Neural crest cell (in vitro differentiated cells): Measurements from ENCODE around the gene SERPIND1. TPM values are rescaled to one million over a fixed set of nuclear protein-coding genes. Genes with fewer than 3 reads are reported as not detected.

Experiments used
- DNase-seq: peaks from one replicate; pipeline ENCODE4 v3.0.0; 2021; ENCODE audit warnings: low read depth, mixed read lengths, low spot score
- H3K27ac Mint-ChIP-seq: one replicate; pipeline ENCODE4 v1.8.0; 2021; ENCODE audit warnings: mild to moderate bottlenecking, mixed read lengths; ENCODE audit not compliant: unreplicated experiment
- H3K27me3 Mint-ChIP-seq: 2 replicates; pipeline ENCODE4 v1.8.0; 2021; ENCODE audit warnings: low read depth, mild to moderate bottlenecking, mixed read lengths
- H3K36me3 Mint-ChIP-seq: 2 replicates; pipeline ENCODE4 v1.8.0; 2021; ENCODE audit warnings: low read depth, mild to moderate bottlenecking, mixed read lengths
- H3K4me1 Mint-ChIP-seq: 2 replicates; pipeline ENCODE4 v1.8.0; 2021; ENCODE audit warnings: mixed read lengths
- H3K4me3 Mint-ChIP-seq: one replicate; pipeline ENCODE4 v1.8.0; 2021; ENCODE audit warnings: mild to moderate bottlenecking, mixed read lengths
- H3K9me3 Mint-ChIP-seq: 2 replicates; pipeline ENCODE4 v1.8.0; 2021; ENCODE audit warnings: mixed read lengths
- total RNA-seq: library from RNA; stranded (reverse); gene quantifications from 2 replicates; pipeline ENCODE4 v1.2.1, GENCODE V29; 2021
- TF ChIP-seq, protein P1 (sequence below): fragments of 200-600 bp; sonication (generic); conservative IDR thresholded peaks from 2 replicates; pipeline ENCODE4 v1.5.0; 2021; ENCODE audit warnings: antibody characterized with exemption, mild to moderate bottlenecking

Gene SERPIND1
- total RNA-seq, 1 donor from 2014 or later: not detected

GRCh38 chr22:20783300-20783673 lies 9.4 kb downstream of the SERPIND1 start:
- Mint-ChIP-seq H3K27me3 (no peaks in the 10 kb centered on the region), H3K9me3 (no peaks in the 10 kb centered on the region), H3K4me3 (no peak overlapping the region), H3K4me1 (no peaks in the 10 kb centered on the region), H3K36me3 (no peaks in the 10 kb centered on the region), H3K27ac (no peak overlapping the region)
- TF ChIP-seq, protein P1, sequence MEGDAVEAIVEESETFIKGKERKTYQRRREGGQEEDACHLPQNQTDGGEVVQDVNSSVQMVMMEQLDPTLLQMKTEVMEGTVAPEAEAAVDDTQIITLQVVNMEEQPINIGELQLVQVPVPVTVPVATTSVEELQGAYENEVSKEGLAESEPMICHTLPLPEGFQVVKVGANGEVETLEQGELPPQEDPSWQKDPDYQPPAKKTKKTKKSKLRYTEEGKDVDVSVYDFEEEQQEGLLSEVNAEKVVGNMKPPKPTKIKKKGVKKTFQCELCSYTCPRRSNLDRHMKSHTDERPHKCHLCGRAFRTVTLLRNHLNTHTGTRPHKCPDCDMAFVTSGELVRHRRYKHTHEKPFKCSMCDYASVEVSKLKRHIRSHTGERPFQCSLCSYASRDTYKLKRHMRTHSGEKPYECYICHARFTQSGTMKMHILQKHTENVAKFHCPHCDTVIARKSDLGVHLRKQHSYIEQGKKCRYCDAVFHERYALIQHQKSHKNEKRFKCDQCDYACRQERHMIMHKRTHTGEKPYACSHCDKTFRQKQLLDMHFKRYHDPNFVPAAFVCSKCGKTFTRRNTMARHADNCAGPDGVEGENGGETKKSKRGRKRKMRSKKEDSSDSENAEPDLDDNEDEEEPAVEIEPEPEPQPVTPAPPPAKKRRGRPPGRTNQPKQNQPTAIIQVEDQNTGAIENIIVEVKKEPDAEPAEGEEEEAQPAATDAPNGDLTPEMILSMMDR: no peak
- no peak for DNase-seq

GRCh38 chr22:20783844-20784723 lies 10.2 kb downstream of the SERPIND1 start:
- Mint-ChIP-seq H3K27me3 (no peaks in the 10 kb centered on the region), H3K4me1 (no peaks in the 10 kb centered on the region), H3K27ac (no peak overlapping the region), H3K4me3 (no peak overlapping the region), H3K9me3 (no peaks in the 10 kb centered on the region), H3K36me3 (no peaks in the 10 kb centered on the region)
- peak; percentile 34 for DNase-seq
- TF ChIP-seq, protein P1: peak; percentile 73

DNA sequence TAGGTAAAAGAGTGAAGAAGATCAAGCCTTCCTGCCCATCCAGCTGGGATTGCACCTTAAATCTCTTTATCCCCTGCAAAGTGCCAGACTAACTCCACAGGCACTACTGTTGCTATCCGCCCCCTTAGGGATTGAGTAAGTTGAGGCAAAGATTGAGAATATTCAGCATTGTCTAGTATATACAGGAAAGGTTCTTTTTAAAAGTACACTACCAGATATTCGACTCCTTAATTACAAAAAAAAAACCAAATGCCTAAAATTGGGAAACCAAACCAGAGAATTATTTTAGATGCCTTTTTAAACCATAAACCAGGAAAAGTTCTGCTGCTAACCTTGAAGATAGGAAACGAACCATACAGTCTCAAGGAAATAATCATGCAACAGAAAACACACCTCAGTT lies 11.5 kb downstream of the SERPIND1 start:
- Mint-ChIP-seq H3K27me3 (no peaks in the 10 kb centered on the region), H3K4me1 (no peaks in the 10 kb centered on the region), H3K27ac (no peak overlapping the region), H3K9me3 (no peaks in the 10 kb centered on the region), H3K36me3 (no peaks in the 10 kb centered on the region), H3K4me3 (no peak overlapping the region)
- TF ChIP-seq, protein P1: no peak
- DNase-seq: no peak

DNA sequence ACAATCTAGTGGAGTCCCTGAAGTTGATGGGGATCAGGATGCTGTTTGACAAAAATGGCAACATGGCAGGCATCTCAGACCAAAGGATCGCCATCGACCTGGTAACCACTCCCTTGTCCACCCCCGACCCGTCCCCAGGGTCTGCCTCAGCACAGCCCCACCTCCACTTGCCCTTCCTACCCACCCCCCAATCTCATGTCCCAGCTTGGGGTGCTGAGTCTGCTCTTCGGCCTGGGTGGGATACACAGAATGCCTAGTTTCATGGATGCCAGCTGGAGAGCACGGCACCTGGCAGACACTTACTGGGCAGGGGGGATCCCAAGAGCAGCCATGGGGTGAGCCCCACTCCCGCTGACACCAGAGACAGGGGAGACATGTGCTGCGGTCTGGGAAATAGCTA lies 12.1 kb downstream of the SERPIND1 start:
- Mint-ChIP-seq H3K27me3 (no peaks in the 10 kb centered on the region), H3K4me3 (no peak overlapping the region), H3K4me1 (no peaks in the 10 kb centered on the region), H3K27ac (no peak overlapping the region), H3K9me3 (no peaks in the 10 kb centered on the region), H3K36me3 (peaks cover 2% of the 10 kb centered on the region)
- TF ChIP-seq, protein P1: no peak
- DNase-seq: no peak

- peak overlapping the region; percentile 78 for H3K27ac Mint-ChIP-seq
- DNase-seq: no peak
- no peaks in the 10 kb centered on the region for H3K27me3 Mint-ChIP-seq
- no peaks in the 10 kb centered on the region for H3K4me1 Mint-ChIP-seq
- TF ChIP-seq, protein P1: no peak
- peaks cover 4% of the 10 kb centered on the region for H3K36me3 Mint-ChIP-seq
- H3K9me3 Mint-ChIP-seq: no peaks in the 10 kb centered on the region
- no peak overlapping the region for H3K4me3 Mint-ChIP-seq
These were observed 12.6 kb downstream of the SERPIND1 start for GRCh38 chr22:20786536-20786979.
